SK-N-SH (cell line): ENCODE data around the gene WNT8A. TPM values are rescaled to one million over a fixed set of nuclear protein-coding genes. Genes with fewer than 3 reads are reported as not detected.

Experiments used
- CTCF ChIA-PET: fragments of 300-600, 350-600 bp; formaldehyde crosslinking; extraction: SDS; loops from one replicate; lab custom pipeline; 2021; lab: Yijun Ruan, JAX
- POLR2A ChIA-PET: fragments of 350-600 bp; sonication (Branson Sonifier 250); formaldehyde crosslinking; extraction: SDS; loops from one replicate; lab custom pipeline; 2020; ENCODE audit warnings: antibody characterized with exemption, inconsistent platforms; lab: Yijun Ruan, JAX
- DNase-seq: peaks from one replicate; pipeline ENCODE4 v3.0.0; 2012
- H2AFZ ChIP-seq: fragments of 200-600 bp; sonication (generic); 2 replicates; pipeline ENCODE4 v1.8.1; 2016; ENCODE audit warnings: antibody characterized with exemption, mild to moderate bottlenecking, low read depth
- H3F3A ChIP-seq: fragments of 200-600 bp; sonication (generic); replicated peaks from 2 replicates; pipeline ENCODE3; 2016; ENCODE audit warnings: antibody characterized with exemption, mild to moderate bottlenecking; ENCODE audit not compliant: insufficient read depth
- H3K27ac ChIP-seq, 2 experiments: fragments of 200-500 bp in 1 of 2; fragments of 200-600 bp in 1 of 2; sonication (Bioruptor generic) in 1 of 2; sonication (generic), shearing (Covaris generic) in 1 of 2; 2 replicates each; pipeline versions ENCODE4 v1.5.1 to v1.6.1; 2014 to 2016; ENCODE audit warnings: low read depth in 2 of 2, inconsistent platforms in 1 of 2, low read length in 1 of 2, mild to moderate bottlenecking in 1 of 2, mixed read lengths in 1 of 2
- H3K27me3 ChIP-seq: fragments of 200-600 bp; sonication (generic), shearing (Covaris generic); 2 replicates; pipeline ENCODE4 v1.6.1; 2016; ENCODE audit warnings: mixed run types; ENCODE audit not compliant: insufficient read depth
- H3K36me3 ChIP-seq, 2 experiments: fragments of 200-500 bp in 1 of 2; fragments of 200-600 bp in 1 of 2; sonication (Bioruptor generic) in 1 of 2; sonication (generic) in 1 of 2; replicated peaks in 1 of 2; 2 replicates each; pipeline versions ENCODE3 to v1.5.1; 2014 to 2016; ENCODE audit warnings: low read length in 1 of 2, mild to moderate bottlenecking in 1 of 2; ENCODE audit not compliant: insufficient read depth in 2 of 2, control insufficient read depth in 1 of 2
- H3K4me1 ChIP-seq, 2 experiments: fragments of 200-500 bp in 1 of 2; fragments of 200-600 bp in 1 of 2; sonication (Bioruptor generic) in 1 of 2; sonication (generic), shearing (Covaris generic) in 1 of 2; 2 replicates each; pipeline versions ENCODE4 v1.5.1 to v1.6.1; 2014 to 2016; ENCODE audit warnings: low read depth in 1 of 2, low read length in 1 of 2, mixed run types in 1 of 2; ENCODE audit not compliant: insufficient read depth in 2 of 2, control insufficient read depth in 1 of 2
- H3K4me2 ChIP-seq: fragments of 200-600 bp; sonication (generic), shearing (Covaris generic); 2 replicates; pipeline ENCODE4 v1.6.1; 2017; ENCODE audit warnings: mixed run types
- H3K4me3 ChIP-seq, 2 experiments: fragments of 200-500 bp in 1 of 2; fragments of 200-600 bp in 1 of 2; sonication (Bioruptor generic) in 1 of 2; sonication (generic), shearing (Covaris generic) in 1 of 2; 2 replicates each; pipeline versions ENCODE4 v1.5.1 to v1.8.1; 2014 to 2016; ENCODE audit warnings: low read depth in 2 of 2, inconsistent platforms in 1 of 2, low read length in 1 of 2, mild to moderate bottlenecking in 1 of 2, mixed read lengths in 1 of 2, moderate library complexity in 1 of 2
- H3K79me2 ChIP-seq: fragments of 200-600 bp; sonication (generic); 2 replicates; pipeline ENCODE4 v1.8.1; 2017; ENCODE audit warnings: mild to moderate bottlenecking; ENCODE audit not compliant: insufficient read depth
- H3K9ac ChIP-seq: fragments of 200-600 bp; sonication (generic); 2 replicates; pipeline ENCODE4 v1.6.1; 2017; ENCODE audit warnings: mixed run types
- H3K9me2 ChIP-seq: fragments of 200-600 bp; sonication (generic); 2 replicates; pipeline ENCODE4 v1.6.1; 2017; ENCODE audit warnings: mixed run types
- H3K9me3 ChIP-seq: fragments of 200-600 bp; sonication (generic); 2 replicates; pipeline ENCODE4 v1.6.1; 2017; ENCODE audit warnings: mixed run types, mild to moderate bottlenecking, moderate library complexity
- H4K20me1 ChIP-seq: fragments of 200-600 bp; sonication (generic); 2 replicates; pipeline ENCODE4 v1.6.1; 2017; ENCODE audit warnings: mild to moderate bottlenecking, mixed run types; ENCODE audit not compliant: insufficient read depth
- FOSL2 ChIP-seq: IDR thresholded peaks from 2 replicates; pipeline ENCODE4 v1.4.0; 2012; ENCODE audit warnings: low read depth, mild to moderate bottlenecking, moderate library complexity, borderline replicate concordance
- FOXJ3 ChIP-seq: sonication (generic); formaldehyde crosslinking; IDR thresholded peaks from 2 replicates; pipeline ENCODE4 v1.5.1; 2020; ENCODE audit warnings: mild to moderate bottlenecking, missing genetic modification reagents
- FOXM1 ChIP-seq: IDR thresholded peaks from 2 replicates; pipeline ENCODE4 v1.4.0; 2012; ENCODE audit warnings: low read depth, mild to moderate bottlenecking
- MAX ChIP-seq: IDR thresholded peaks from 2 replicates; pipeline ENCODE4 v1.4.0; 2012; ENCODE audit warnings: low read depth
- MEF2A ChIP-seq: IDR thresholded peaks from 2 replicates; pipeline ENCODE4 v1.4.0; 2012; ENCODE audit warnings: low read depth, borderline replicate concordance
- MXI1 ChIP-seq: IDR thresholded peaks from 2 replicates; pipeline ENCODE4 v1.6.1; 2012; ENCODE audit warnings: mild to moderate bottlenecking, low read depth, low read length, improper control_type of control experiment
- RFX5 ChIP-seq: IDR thresholded peaks from 2 replicates; pipeline ENCODE4 v1.6.1; 2012; ENCODE audit warnings: mild to moderate bottlenecking, improper control_type of control experiment, low read length
- SIN3A ChIP-seq: IDR thresholded peaks from 2 replicates; pipeline ENCODE4 v1.6.1; 2012; ENCODE audit warnings: low read depth, mild to moderate bottlenecking, low read length, moderate library complexity, borderline replicate concordance
- TAF1 ChIP-seq: IDR thresholded peaks from 2 replicates; pipeline ENCODE4 v1.6.1; 2012; ENCODE audit warnings: low read depth, mild to moderate bottlenecking, low read length, moderate library complexity, borderline replicate concordance
- TEAD4 ChIP-seq: IDR thresholded peaks from 2 replicates; pipeline ENCODE4 v1.4.0; 2012; ENCODE audit warnings: mild to moderate bottlenecking, borderline replicate concordance; ENCODE audit not compliant: insufficient read depth
- ZBTB33 ChIP-seq: IDR thresholded peaks from 2 replicates; pipeline ENCODE4 v1.4.0; 2012; ENCODE audit warnings: low read depth, borderline replicate concordance
- WGBS: methylation state at CpG from one replicate; pipeline ENCODE4 v1.1.6; 2017; ENCODE audit warnings: low lambda C conversion rate; 5-methylcytosine and 5-hydroxymethylcytosine counted together
- polyA plus RNA-seq, 3 experiments: library from polyadenylated mRNA; depleted of rRNA; stranded (reverse); fragments of >200 nt; gene quantifications; 2 replicates each; pipeline ENCODE4 v1.2.3, GENCODE V29; 2012

Gene WNT8A
- polyA plus RNA-seq, 1 of the 3 experiments (the other 2 are of a cell fraction) = not detected

GRCh38 chr5:138091685-138092084, 7.9 kb downstream of the WNT8A start:
- 48% methylated on average over 4 of the region's 4 CpGs for WGBS
- Histone ChIP-seq H3K79me2 (no peaks in the 10 kb centered on the region), H3K36me3 (no peaks in the 10 kb centered on the region), H3K27me3 (peaks cover 7% of the 10 kb centered on the region; the same call in 1 of the 2 replicates), H3K9me3 (no peaks in the 10 kb centered on the region), H2AFZ (no peak overlapping the region), H3K9me2 (no peaks in the 10 kb centered on the region), H4K20me1 (no peaks in the 10 kb centered on the region), H3F3A (no peaks in the 10 kb centered on the region), H3K4me1 (no peaks in the 10 kb centered on the region), H3K4me2 (no peak overlapping the region), H3K9ac (no peak overlapping the region), H3K27ac (no peak overlapping the region), H3K4me3 (no peak overlapping the region)
- DNase-seq = no peak
- ChIA-PET CTCF (interaction anchor here (1.0 to 2.0 kb wide), 5 partner anchors 14 to 313 kb away, joined by 3 to 12 read pairs (median 4); no protein-coding TSS in a partner anchor), POLR2A (no interaction called here)
- TF ChIP-seq TEAD4 = no peak
- TF ChIP-seq RFX5 = no peak
- TF ChIP-seq TAF1 = no peak
- no peak for TF ChIP-seq SIN3A
- TF ChIP-seq FOSL2 = no peak
- no peak for TF ChIP-seq ZBTB33

- WGBS = 61% methylated on average over 1 of the region's 1 CpG
- Histone ChIP-seq H3K27me3 (peaks cover 7% of the 10 kb centered on the region; the same call in 1 of the 2 replicates), H3K9ac (no peak overlapping the region), H3K9me2 (no peaks in the 10 kb centered on the region), H3K27ac (no peak overlapping the region), H3K36me3 (no peaks in the 10 kb centered on the region), H2AFZ (no peak overlapping the region), H3K9me3 (no peaks in the 10 kb centered on the region), H3K4me1 (no peaks in the 10 kb centered on the region), H3K79me2 (no peaks in the 10 kb centered on the region), H3K4me3 (no peak overlapping the region), H3F3A (no peaks in the 10 kb centered on the region), H4K20me1 (no peaks in the 10 kb centered on the region), H3K4me2 (no peak overlapping the region)
- ChIA-PET CTCF (interaction anchor here (1.2 to 2.0 kb wide), 3 partner anchors 14 to 56 kb away, joined by 4 to 12 read pairs (median 10); no protein-coding TSS in a partner anchor), POLR2A (no interaction called here)
- no peak for DNase-seq
- TF ChIP-seq MXI1 (no peak), MEF2A (no peak), MAX (no peak), TEAD4 (no peak), FOXJ3 (no peak), FOXM1 (no peak)
Observed at GRCh38 chr5:138092301-138092700, 8.5 kb downstream of the WNT8A start.
